ENCODE data around the gene SIL1. TPM values are rescaled to one million over a fixed set of nuclear protein-coding genes. Genes with fewer than 3 reads are reported as not detected.

Gene SIL1
- total RNA-seq, 2 donors from 2014 or later: 17.2 to 20.2 TPM

GRCh38 chr5:139079991-139080610 is 118.1 kb downstream of the SIL1 start:
- H3K9ac ChIP-seq (ENCODE audit: extremely low read depth, low read length, poor library complexity, severe bottlenecking): no peak overlapping the region
- H3K27ac ChIP-seq (ENCODE audit: low read depth, low read length): no peak overlapping the region
- H3K9me3 ChIP-seq (ENCODE audit: control insufficient read depth, low read length): no peaks in the 10 kb centered on the region
- no peaks in the 10 kb centered on the region for H3K4me1 ChIP-seq (ENCODE audit: control insufficient read depth, insufficient read depth, low read length)
- DNase-seq: no peak
- H3K4me3 ChIP-seq (ENCODE audit: low read length): no peak overlapping the region
- H3K4me3 Mint-ChIP-seq: no peak overlapping the region
- H3K4me1 Mint-ChIP-seq: peaks cover 11% of the 10 kb centered on the region
- no peaks in the 10 kb centered on the region for H3K27me3 Mint-ChIP-seq (ENCODE audit: insufficient read depth)
- 90 to 91% methylated on average over 1 to 2 of the region's 2 CpGs for WGBS, 2 experiments (ENCODE audit: insufficient coverage in 1 of 2, insufficient read length in 1 of 2)
- H3K27me3 ChIP-seq (ENCODE audit: control insufficient read depth, insufficient read depth, low read length, poor library complexity, severe bottlenecking): no peaks in the 10 kb centered on the region
- no peaks in the 10 kb centered on the region for H3K9me3 Mint-ChIP-seq
- no peak overlapping the region for H3K27ac Mint-ChIP-seq
- no peaks in the 10 kb centered on the region for H3K36me3 Mint-ChIP-seq (ENCODE audit: low read depth)
- no peaks in the 10 kb centered on the region for H3K36me3 ChIP-seq (ENCODE audit: control insufficient read depth, insufficient read depth, low read length)
- no peak for TF ChIP-seq CTCF (conservative IDR thresholded peaks at IDR 0.05)

- H3K4me3 Mint-ChIP-seq: no peak overlapping the region
- Histone ChIP-seq H3K4me1 (ENCODE audit: control insufficient read depth, insufficient read depth, low read length) (no peaks in the 10 kb centered on the region), H3K36me3 (ENCODE audit: control insufficient read depth, insufficient read depth, low read length) (no peaks in the 10 kb centered on the region), H3K9me3 (ENCODE audit: control insufficient read depth, low read length) (no peaks in the 10 kb centered on the region), H3K27ac (ENCODE audit: low read depth, low read length) (no peak overlapping the region), H3K4me3 (ENCODE audit: low read length) (no peak overlapping the region), H3K27me3 (ENCODE audit: control insufficient read depth, insufficient read depth, low read length, poor library complexity, severe bottlenecking) (no peaks in the 10 kb centered on the region), H3K9ac (ENCODE audit: extremely low read depth, low read length, poor library complexity, severe bottlenecking) (no peak overlapping the region)
- no peaks in the 10 kb centered on the region for H3K9me3 Mint-ChIP-seq
- 100% methylated on average over 1 of the region's 1 CpG; no CpG with 5 or more reads in 1 of the 2 experiments for WGBS, 2 experiments (ENCODE audit: insufficient coverage in 1 of 2, insufficient read length in 1 of 2)
- no peak for TF ChIP-seq CTCF (conservative IDR thresholded peaks at IDR 0.05)
- peaks cover 11% of the 10 kb centered on the region for H3K4me1 Mint-ChIP-seq
- H3K27ac Mint-ChIP-seq: no peak overlapping the region
- H3K27me3 Mint-ChIP-seq (ENCODE audit: insufficient read depth): no peaks in the 10 kb centered on the region
- no peaks in the 10 kb centered on the region for H3K36me3 Mint-ChIP-seq (ENCODE audit: low read depth)
- no peak for DNase-seq
Observed at GRCh38 chr5:139079225-139079990, 118.8 kb downstream of the SIL1 start.

- WGBS, 2 experiments (ENCODE audit: insufficient coverage in 1 of 2, insufficient read length in 1 of 2): 91 to 100% methylated on average over 2 to 4 of the region's 4 CpGs
Observed at GRCh38 chr5:139078345-139078744, 119.8 kb downstream of the SIL1 start.

More at GRCh38 chr5:139078345-139078744, 119.8 kb downstream of the SIL1 start:
- Histone ChIP-seq H3K4me1 (ENCODE audit: control insufficient read depth, insufficient read depth, low read length) (no peaks in the 10 kb centered on the region), H3K9me3 (ENCODE audit: control insufficient read depth, low read length) (no peaks in the 10 kb centered on the region), H3K9ac (ENCODE audit: extremely low read depth, low read length, poor library complexity, severe bottlenecking) (no peak overlapping the region), H3K4me3 (ENCODE audit: low read length) (no peak overlapping the region), H3K36me3 (ENCODE audit: control insufficient read depth, insufficient read depth, low read length) (no peaks in the 10 kb centered on the region), H3K27ac (ENCODE audit: low read depth, low read length) (no peak overlapping the region), H3K27me3 (ENCODE audit: control insufficient read depth, insufficient read depth, low read length, poor library complexity, severe bottlenecking) (no peaks in the 10 kb centered on the region)
- H3K4me1 Mint-ChIP-seq: peaks cover 11% of the 10 kb centered on the region
- H3K27me3 Mint-ChIP-seq (ENCODE audit: insufficient read depth): no peaks in the 10 kb centered on the region
- TF ChIP-seq CTCF (conservative IDR thresholded peaks at IDR 0.05): peak; percentile 43
- no peaks in the 10 kb centered on the region for H3K9me3 Mint-ChIP-seq
- H3K4me3 Mint-ChIP-seq: no peak overlapping the region
- H3K27ac Mint-ChIP-seq: no peak overlapping the region
- DNase-seq: no peak
- H3K36me3 Mint-ChIP-seq (ENCODE audit: low read depth): no peaks in the 10 kb centered on the region

Measured in endodermal cell (in vitro differentiated cells).